Measurements from ENCODE around the gene SLFN12L.

GRCh38 chr17:35432176-35433074, 105.1 kb downstream of the SLFN12L start, which contains the start of gene SLFN12:
- TF ChIP-seq EZH2 (IDR thresholded peaks at IDR 0.05; ENCODE audit: low read length): no peak
- no peak for TF ChIP-seq CTCF (optimal IDR thresholded peaks at IDR 0.05 in 1 of 3, IDR thresholded peaks at IDR 0.05 in 1 of 3, conservative IDR thresholded peaks at IDR 0.05 in 1 of 3; ENCODE audit: extremely low read depth in 1 of 3, insufficient read depth in 2 of 3, low read length in 3 of 3)

Measured in keratinocyte (primary cell).